Measurements from ENCODE around the gene SLC22A7. TPM values are rescaled to one million over a fixed set of nuclear protein-coding genes. Genes with fewer than 3 reads are reported as not detected.

Gene SLC22A7
- polyA plus RNA-seq, 1 donor (not counting 4 experiments of a cell fraction or from before 2014, with no cell fraction given) = not detected

Small RNA genes within 50 kb of the gene (small RNA-seq; reads per million reads assigned to genes)
- 0 reads per million in 3 experiments for gene RPL12P47 (ENCODE audit: insufficient read length in 3 of 3, low read depth in 3 of 3, low replicate concordance in 1 of 3)

Other genes with a start within 250 kb of the SLC22A7 start
- gene CUL7, start 244.4 kb upstream of the SLC22A7 start, polyA plus RNA-seq = 8.1 to 15.0 TPM (median 10.4 TPM) in 3 replicates
- 25.6 to 36.0 TPM (median 27.4 TPM) in 3 replicates for gene MRPL2, start 238.8 kb upstream of the SLC22A7 start, polyA plus RNA-seq
- 8.3 to 15.2 TPM (median 8.8 TPM) in 3 replicates for gene KLC4, start 238.6 kb upstream of the SLC22A7 start, polyA plus RNA-seq
- 58.8 to 88.8 TPM (median 81.0 TPM) in 3 replicates for gene PTK7, start 221.9 kb upstream of the SLC22A7 start, polyA plus RNA-seq
- gene SRF, start 127.0 kb upstream of the SLC22A7 start, polyA plus RNA-seq = 26.0 to 39.2 TPM (median 28.5 TPM) in 3 replicates
- 19.0 to 23.0 TPM (median 21.6 TPM) in 3 replicates for gene CUL9, start 116.1 kb upstream of the SLC22A7 start, polyA plus RNA-seq
- gene DNPH1, start 68.8 kb upstream of the SLC22A7 start, polyA plus RNA-seq = 57.1 to 98.6 TPM (median 73.9 TPM) in 3 replicates
- gene TTBK1, start 54.8 kb upstream of the SLC22A7 start, polyA plus RNA-seq = not detected in 3 replicates
- 0.08 to 0.67 TPM (median 0.26 TPM) in 3 replicates for gene CRIP3, start 10.6 kb downstream of the SLC22A7 start, polyA plus RNA-seq
- gene ZNF318, start 71.4 kb downstream of the SLC22A7 start, polyA plus RNA-seq = 11.4 to 15.9 TPM (median 14.6 TPM) in 3 replicates
- 17.9 to 30.1 TPM (median 23.0 TPM) in 3 replicates for gene ABCC10, start 129.3 kb downstream of the SLC22A7 start, polyA plus RNA-seq
- 19.8 to 32.2 TPM (median 31.6 TPM) in 3 replicates for gene DLK2, start 157.3 kb downstream of the SLC22A7 start, polyA plus RNA-seq
- gene TJAP1, start 179.3 kb downstream of the SLC22A7 start, polyA plus RNA-seq = 17.2 to 45.5 TPM (median 23.3 TPM) in 3 replicates
- 0.16 to 0.40 TPM (median 0.18 TPM) in 3 replicates for gene LRRC73, start 212.1 kb downstream of the SLC22A7 start, polyA plus RNA-seq
- 120 to 138 TPM (median 136 TPM) in 3 replicates for gene YIPF3, start 218.7 kb downstream of the SLC22A7 start, polyA plus RNA-seq
- 99.6 to 121 TPM (median 119 TPM) in 3 replicates for gene POLR1C, start 218.8 kb downstream of the SLC22A7 start, polyA plus RNA-seq